Tibial artery (tissue), 4 donors: ENCODE data around the gene NID1.
A peak's percentile ranks its signal among the peaks of the same experiment; 100 is the strongest.

Experiments
- DNase-seq, 2 donors: peaks; one replicate each; pipeline ENCODE4 v3.0.0-alpha.2; 2019
- H3K27ac ChIP-seq, 2 donors: fragments of 200-600 bp; sonication (generic) in 1 of 2; 1 replicate in 1 of 2; 2 replicates in 1 of 2; pipeline ENCODE4 v1.5.1; 2018 to 2019; ENCODE audit warnings: mild to moderate bottlenecking in 1 of 2
- H3K27me3 ChIP-seq, 2 donors: fragments of 200-600 bp; sonication (generic) in 1 of 2; one replicate each; pipeline versions ENCODE4 v1.5.1 to v1.6.0; 2016 to 2019
- H3K36me3 ChIP-seq, 3 donors: fragments of 200-600 bp; sonication (generic) in 2 of 3; one replicate each; pipeline ENCODE4 v1.5.1; 2016 to 2019; ENCODE audit warnings: mild to moderate bottlenecking in 2 of 3
- H3K4me1 ChIP-seq, 4 donors: fragments of 200-600 bp; sonication (generic) in 2 of 4; 1 replicate in 3 of 4; 2 replicates in 1 of 4; pipeline ENCODE4 v1.5.1; 2016 to 2019
- H3K4me3 ChIP-seq, 2 donors: fragments of 200-600 bp; sonication (generic) in 1 of 2; 1 replicate in 1 of 2; 2 replicates in 1 of 2; pipeline ENCODE4 v1.5.1; 2018 to 2019; ENCODE audit warnings: mild to moderate bottlenecking in 2 of 2
- H3K9me3 ChIP-seq, 3 donors: fragments of 200-600 bp; sonication (generic) in 1 of 3; one replicate each; pipeline ENCODE4 v1.5.1; 2016 to 2019
- intact Hi-C: fragments of 100-400 bp; cut with DNase I; formaldehyde crosslinking; loops from one replicate; pipeline ENCODE4 v1.15.0; 2023; ENCODE audit warnings: low total_unique reads
- TF ChIP-seq, protein P1 (sequence below), 2 experiments: fragments of 200-600 bp in 1 of 2; fragments of 450-650 bp in 1 of 2; IDR thresholded peaks; one replicate each; pipeline ENCODE4 v1.5.1; 2017 to 2019; ENCODE audit warnings: antibody characterized with exemption in 2 of 2, mild to moderate bottlenecking in 1 of 2, moderate library complexity in 1 of 2

Gene NID1

DNA sequence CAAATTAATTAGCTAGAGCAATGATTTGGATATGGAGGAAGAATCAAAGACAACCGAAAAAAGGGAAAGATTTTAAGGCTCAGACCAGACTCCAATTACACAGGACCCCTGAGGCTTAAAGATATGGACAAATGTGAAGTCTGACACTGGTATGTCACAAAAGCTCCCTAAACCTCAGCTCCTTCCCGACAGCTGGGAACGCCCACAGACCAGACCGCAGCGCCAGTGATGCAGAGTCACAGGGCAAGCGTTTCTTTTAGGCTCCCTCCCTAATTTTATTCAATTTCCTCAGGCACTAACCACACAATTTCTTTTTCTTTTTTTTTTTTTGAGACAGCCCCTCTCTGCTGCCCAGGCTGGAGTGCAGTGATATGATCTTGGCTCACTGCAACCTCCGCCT is 40.2 kb downstream of the NID1 start:
- Histone ChIP-seq H3K36me3 (peaks cover 92 to 94% (median 93%) of the 10 kb centered on the region in 3 donors), H3K4me3 (no peak overlapping the region)
- TF ChIP-seq, protein P1, sequence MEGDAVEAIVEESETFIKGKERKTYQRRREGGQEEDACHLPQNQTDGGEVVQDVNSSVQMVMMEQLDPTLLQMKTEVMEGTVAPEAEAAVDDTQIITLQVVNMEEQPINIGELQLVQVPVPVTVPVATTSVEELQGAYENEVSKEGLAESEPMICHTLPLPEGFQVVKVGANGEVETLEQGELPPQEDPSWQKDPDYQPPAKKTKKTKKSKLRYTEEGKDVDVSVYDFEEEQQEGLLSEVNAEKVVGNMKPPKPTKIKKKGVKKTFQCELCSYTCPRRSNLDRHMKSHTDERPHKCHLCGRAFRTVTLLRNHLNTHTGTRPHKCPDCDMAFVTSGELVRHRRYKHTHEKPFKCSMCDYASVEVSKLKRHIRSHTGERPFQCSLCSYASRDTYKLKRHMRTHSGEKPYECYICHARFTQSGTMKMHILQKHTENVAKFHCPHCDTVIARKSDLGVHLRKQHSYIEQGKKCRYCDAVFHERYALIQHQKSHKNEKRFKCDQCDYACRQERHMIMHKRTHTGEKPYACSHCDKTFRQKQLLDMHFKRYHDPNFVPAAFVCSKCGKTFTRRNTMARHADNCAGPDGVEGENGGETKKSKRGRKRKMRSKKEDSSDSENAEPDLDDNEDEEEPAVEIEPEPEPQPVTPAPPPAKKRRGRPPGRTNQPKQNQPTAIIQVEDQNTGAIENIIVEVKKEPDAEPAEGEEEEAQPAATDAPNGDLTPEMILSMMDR (IDR thresholded peaks at IDR 0.05), result no peak

DNA sequence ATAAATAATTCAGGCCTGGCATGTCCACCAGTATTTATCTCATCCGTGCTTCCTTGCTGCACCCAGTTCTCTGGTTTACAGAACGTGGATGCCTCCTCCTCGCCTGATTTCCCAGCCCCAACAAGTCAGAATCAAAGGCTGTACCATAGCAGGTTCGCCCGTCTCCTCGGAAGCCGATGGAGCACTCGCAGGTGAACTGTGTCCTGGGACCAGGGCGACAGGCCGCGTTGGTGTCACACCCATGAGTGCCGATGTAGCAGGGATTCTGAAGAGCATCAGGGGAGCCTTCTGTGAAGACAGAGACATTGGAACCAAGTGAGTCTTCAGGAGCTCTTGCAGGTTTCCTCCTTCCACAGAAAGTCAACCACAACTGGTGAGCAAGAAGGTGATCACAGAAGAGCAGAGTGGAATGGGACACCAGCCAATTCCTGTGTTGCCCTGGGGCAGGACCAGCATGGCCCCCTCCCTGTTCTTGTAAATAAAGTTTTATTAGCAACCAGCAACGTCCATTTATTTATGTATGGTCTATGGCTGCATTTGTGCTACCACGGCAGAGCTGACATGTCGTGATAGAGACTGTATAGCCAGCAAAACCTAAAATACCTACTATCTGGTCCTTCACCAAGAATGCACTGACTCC is 40.8 kb downstream of the NID1 start:
- H3K27ac ChIP-seq, result no peak overlapping the region
- no peak overlapping the region for H3K4me3 ChIP-seq
- no peaks in the 10 kb centered on the region for H3K27me3 ChIP-seq
- TF ChIP-seq, protein P1 (IDR thresholded peaks at IDR 0.05), result no peak
- H3K4me1 ChIP-seq, result peaks cover 0 to 4% (median 0%) of the 10 kb centered on the region in 4 donors
- H3K36me3 ChIP-seq, result peaks cover 88 to 93% (median 91%) of the 10 kb centered on the region in 3 donors
- H3K9me3 ChIP-seq, result no peaks in the 10 kb centered on the region
- intact Hi-C loops, result no loop called here
- DNase-seq, result no peak

More for the DNA sequence above, 40.2 kb downstream of the NID1 start:
- Histone ChIP-seq H3K4me1 (peaks cover 0 to 1% (median 0%) of the 10 kb centered on the region in 4 donors), H3K9me3 (no peaks in the 10 kb centered on the region), H3K27ac (no peak overlapping the region), H3K27me3 (no peaks in the 10 kb centered on the region)
- intact Hi-C loops, result no loop called here
- no peak for DNase-seq

DNA sequence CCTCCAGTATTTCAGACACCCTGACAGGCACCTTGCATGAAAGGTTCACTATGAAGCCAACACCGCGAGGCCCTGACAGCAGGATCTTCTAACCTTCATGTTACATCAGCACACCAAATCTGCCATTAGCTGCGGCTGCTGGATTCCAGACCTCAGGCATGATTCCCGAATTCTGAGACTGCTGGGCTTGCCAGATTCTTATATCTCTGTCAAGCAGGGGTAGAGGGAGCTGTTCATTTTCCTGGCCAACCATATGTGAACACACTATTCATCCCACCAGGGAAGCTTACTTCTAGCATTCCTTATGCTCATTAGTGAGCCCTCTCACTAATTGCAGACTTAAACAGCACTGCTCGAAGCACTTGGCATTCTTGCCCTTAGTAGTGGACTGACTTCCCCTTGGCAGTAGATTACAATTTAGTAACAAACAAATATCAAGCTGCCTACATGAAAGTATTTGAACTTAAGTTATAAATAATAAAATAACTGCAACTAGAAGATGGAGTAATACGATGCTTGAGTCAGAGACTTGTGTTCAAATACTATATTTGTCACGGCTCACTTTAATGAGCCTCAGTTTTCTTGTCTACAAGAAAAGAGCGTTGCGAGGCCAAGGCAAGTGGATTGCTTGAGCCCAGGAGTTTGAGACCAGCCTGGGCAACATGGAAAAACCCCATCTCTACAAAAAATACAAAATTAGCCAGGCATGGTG is 43.3 kb downstream of the NID1 start:
- DNase-seq, result no peak

DNA sequence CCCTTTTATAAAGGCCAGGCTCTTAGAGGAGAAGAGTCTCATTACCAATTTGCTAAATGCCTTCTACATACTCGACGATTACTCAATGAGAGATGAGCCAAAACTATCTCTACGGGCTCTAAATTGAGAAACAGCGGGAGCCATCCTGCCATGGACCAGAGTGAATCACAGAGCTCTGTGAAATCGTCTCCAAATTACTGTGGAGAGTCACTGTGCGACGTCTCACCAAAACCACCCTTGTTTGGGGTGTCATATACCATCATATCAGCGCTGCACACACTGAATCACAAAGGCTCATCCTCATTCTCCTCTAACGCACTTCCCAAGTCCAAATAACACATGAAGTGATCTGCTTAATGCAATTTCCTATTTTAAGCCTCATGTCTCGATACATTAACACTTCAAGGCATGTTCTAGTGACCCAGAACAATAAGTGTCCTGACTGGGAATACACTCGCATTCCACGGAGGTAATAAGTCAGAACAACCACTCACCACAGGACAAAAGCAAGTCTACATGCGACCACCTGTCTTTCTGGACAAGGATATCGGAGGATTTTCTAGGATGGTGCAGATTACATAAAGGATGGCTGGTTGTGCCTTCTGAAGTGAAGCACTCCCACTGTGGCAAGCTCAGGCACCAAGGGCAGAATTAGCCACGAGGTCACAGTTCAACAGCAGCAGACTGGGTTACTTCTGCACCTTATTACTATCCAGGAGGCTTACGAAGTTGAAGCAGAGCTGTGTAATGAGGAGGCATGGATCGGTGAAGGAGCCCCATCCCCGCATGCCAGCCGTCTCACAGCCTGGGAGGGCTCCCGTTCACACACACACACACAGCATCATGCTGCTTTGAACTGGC is 44.3 kb downstream of the NID1 start:
- H3K27ac ChIP-seq, result peak overlapping the region in 1 of 2 donors; percentile 39
- H3K27me3 ChIP-seq, result no peaks in the 10 kb centered on the region
- H3K4me3 ChIP-seq, result no peak overlapping the region
- no peaks in the 10 kb centered on the region for H3K9me3 ChIP-seq
- peak in 1 of 2 donors; percentile 67 for DNase-seq
- H3K36me3 ChIP-seq, result peaks cover 74 to 83% (median 82%) of the 10 kb centered on the region in 3 donors
- intact Hi-C loops, result no loop called here
- H3K4me1 ChIP-seq, result peaks cover 0 to 9% (median 0%) of the 10 kb centered on the region in 4 donors
- TF ChIP-seq, protein P1 (IDR thresholded peaks at IDR 0.05), result no peak

More for the DNA sequence above, 43.3 kb downstream of the NID1 start:
- intact Hi-C loops, result no loop called here
- H3K4me1 ChIP-seq, result peaks cover 0 to 9% (median 0%) of the 10 kb centered on the region in 4 donors
- H3K27me3 ChIP-seq, result no peaks in the 10 kb centered on the region
- TF ChIP-seq, protein P1 (IDR thresholded peaks at IDR 0.05), result no peak
- H3K4me3 ChIP-seq, result no peak overlapping the region
- peak overlapping the region in 1 of 2 donors; percentile 22 for H3K27ac ChIP-seq
- peaks cover 82 to 89% (median 83%) of the 10 kb centered on the region in 3 donors for H3K36me3 ChIP-seq
- H3K9me3 ChIP-seq, result no peaks in the 10 kb centered on the region

DNA sequence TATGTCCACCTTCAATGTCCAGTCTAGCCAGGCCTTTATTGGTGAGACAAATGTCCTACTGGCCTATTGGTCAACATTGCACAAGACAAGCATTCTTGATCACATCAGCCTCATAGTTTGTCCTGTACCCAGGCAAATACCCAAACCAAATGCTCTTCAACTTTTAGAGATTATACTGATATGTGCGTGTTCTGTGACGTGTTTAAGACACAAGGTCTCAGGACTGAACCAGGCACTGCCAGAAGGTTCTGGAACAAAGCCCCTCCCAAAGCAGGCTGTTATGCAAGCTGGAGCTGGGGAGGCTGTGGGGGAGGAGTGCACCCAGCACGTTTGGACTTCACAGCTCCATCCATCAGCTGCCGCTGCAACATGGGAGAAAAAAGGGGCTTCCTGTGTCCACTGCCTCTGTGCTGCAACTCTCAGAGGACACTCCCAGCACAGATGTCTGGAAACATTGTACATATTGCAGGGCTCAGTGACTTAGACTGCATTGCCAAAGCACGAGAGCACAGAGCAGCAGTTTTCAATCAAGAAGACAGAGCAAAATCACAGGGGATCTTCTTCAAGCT is 45.9 kb downstream of the NID1 start:
- peaks cover 69 to 81% (median 79%) of the 10 kb centered on the region in 3 donors for H3K36me3 ChIP-seq
- DNase-seq, result peak; percentile 90 to 92
- H3K27ac ChIP-seq, result peak overlapping the region; percentile 43 to 58
- no peak overlapping the region for H3K4me3 ChIP-seq
- H3K9me3 ChIP-seq, result no peaks in the 10 kb centered on the region
- H3K27me3 ChIP-seq, result no peaks in the 10 kb centered on the region
- intact Hi-C loops, result no loop called here
- TF ChIP-seq, protein P1 (IDR thresholded peaks at IDR 0.05), result no peak
- H3K4me1 ChIP-seq, result peaks cover 0 to 9% (median 0%) of the 10 kb centered on the region in 4 donors
